Osteoblast (primary cell): ENCODE results near the gene RSBN1. TPM values are rescaled to one million over a fixed set of nuclear protein-coding genes. Genes with fewer than 3 reads are reported as not detected.

Experiments used
- DNase-seq: peaks from one replicate; pipeline ENCODE4 v3.0.0; 2011; ENCODE audit warnings: low spot score, mixed read lengths; ENCODE audit not compliant: insufficient read length; ENCODE audit errors: missing footprints
- H2AFZ ChIP-seq: 2 replicates; pipeline ENCODE4 v1.6.0; 2011; ENCODE audit warnings: mild to moderate bottlenecking, low read length
- H3K27ac ChIP-seq: 2 replicates; pipeline ENCODE4 v1.5.1; 2011; ENCODE audit warnings: mild to moderate bottlenecking, low read depth, low read length, moderate library complexity
- H3K27me3 ChIP-seq: 2 replicates; pipeline ENCODE4 v1.6.0; 2012; ENCODE audit warnings: mild to moderate bottlenecking, control low read depth, inconsistent platforms, low read length, moderate library complexity; ENCODE audit not compliant: insufficient read depth
- H3K36me3 ChIP-seq: 2 replicates; pipeline ENCODE4 v1.5.1; 2011; ENCODE audit warnings: mild to moderate bottlenecking, low read length, control low read depth, moderate library complexity; ENCODE audit not compliant: insufficient read depth
- H3K4me1 ChIP-seq: 2 replicates; pipeline ENCODE4 v1.5.1; 2011; ENCODE audit warnings: mild to moderate bottlenecking, low read length, control low read depth, moderate library complexity; ENCODE audit not compliant: insufficient read depth
- H3K4me2 ChIP-seq: 2 replicates; pipeline ENCODE4 v1.6.0; 2011; ENCODE audit warnings: mild to moderate bottlenecking, low read length; ENCODE audit not compliant: insufficient read depth
- H3K4me3 ChIP-seq: fragments of 200-600 bp; sonication (generic); 3 replicates; pipeline ENCODE4 v1.5.1; 2012; ENCODE audit warnings: mild to moderate bottlenecking, low read length, inconsistent platforms; ENCODE audit not compliant: insufficient read depth
- H3K79me2 ChIP-seq: 2 replicates; pipeline ENCODE4 v1.6.0; 2012; ENCODE audit warnings: mild to moderate bottlenecking, low read length, control low read depth, inconsistent platforms; ENCODE audit not compliant: insufficient read depth
- H3K9me3 ChIP-seq: 2 replicates; pipeline ENCODE4 v1.5.1; 2011; ENCODE audit warnings: low read depth, low read length, control low read depth
- H4K20me1 ChIP-seq: 2 replicates; pipeline ENCODE4 v1.6.0; 2012; ENCODE audit warnings: mild to moderate bottlenecking, low read length, control low read depth; ENCODE audit not compliant: insufficient read depth
- total RNA-seq: library from RNA; depleted of rRNA; stranded (reverse); fragments of >200 nt; gene quantifications from 2 replicates; pipeline ENCODE4 v1.2.3, GENCODE V29; 2012
- TF ChIP-seq, protein P1 (sequence below): IDR thresholded peaks from 2 replicates; pipeline ENCODE4 v1.5.1; 2011; ENCODE audit warnings: mild to moderate bottlenecking, low read depth, low read length, moderate library complexity; ENCODE audit errors: extremely low read depth

RSBN1 gene
- total RNA-seq, 1 donor = 14.5 TPM

DNA sequence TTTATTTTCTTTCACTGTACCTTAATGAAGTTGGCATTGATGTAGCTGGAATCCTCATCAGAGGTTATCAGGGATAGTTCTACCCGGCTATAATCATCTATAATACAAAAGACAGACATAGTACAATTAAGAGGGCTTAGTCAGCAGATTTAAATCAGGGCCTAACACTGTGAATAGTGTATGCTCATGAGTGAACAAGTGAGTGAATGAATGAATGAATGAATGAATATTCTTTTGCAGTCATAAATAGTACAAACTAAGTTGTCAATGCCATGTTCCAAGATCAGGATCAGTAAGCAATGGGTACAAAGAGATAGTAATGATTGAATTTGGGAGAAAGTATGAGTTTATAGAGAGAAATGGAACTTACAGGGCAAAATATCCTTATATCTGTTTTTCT lies 46.7 kb upstream of the RSBN1 start:
- Histone ChIP-seq H3K4me2 (peak overlapping the region; percentile 68), H2AFZ (peak overlapping the region; percentile 86), H3K27ac (peak overlapping the region; percentile 92), H3K27me3 (no peaks in the 10 kb centered on the region), H3K4me3 (no peak overlapping the region), H4K20me1 (no peaks in the 10 kb centered on the region), H3K36me3 (no peaks in the 10 kb centered on the region), H3K79me2 (no peaks in the 10 kb centered on the region), H3K4me1 (peaks cover 21% of the 10 kb centered on the region), H3K9me3 (no peaks in the 10 kb centered on the region)
- no peak for DNase-seq
- TF ChIP-seq, protein P1, sequence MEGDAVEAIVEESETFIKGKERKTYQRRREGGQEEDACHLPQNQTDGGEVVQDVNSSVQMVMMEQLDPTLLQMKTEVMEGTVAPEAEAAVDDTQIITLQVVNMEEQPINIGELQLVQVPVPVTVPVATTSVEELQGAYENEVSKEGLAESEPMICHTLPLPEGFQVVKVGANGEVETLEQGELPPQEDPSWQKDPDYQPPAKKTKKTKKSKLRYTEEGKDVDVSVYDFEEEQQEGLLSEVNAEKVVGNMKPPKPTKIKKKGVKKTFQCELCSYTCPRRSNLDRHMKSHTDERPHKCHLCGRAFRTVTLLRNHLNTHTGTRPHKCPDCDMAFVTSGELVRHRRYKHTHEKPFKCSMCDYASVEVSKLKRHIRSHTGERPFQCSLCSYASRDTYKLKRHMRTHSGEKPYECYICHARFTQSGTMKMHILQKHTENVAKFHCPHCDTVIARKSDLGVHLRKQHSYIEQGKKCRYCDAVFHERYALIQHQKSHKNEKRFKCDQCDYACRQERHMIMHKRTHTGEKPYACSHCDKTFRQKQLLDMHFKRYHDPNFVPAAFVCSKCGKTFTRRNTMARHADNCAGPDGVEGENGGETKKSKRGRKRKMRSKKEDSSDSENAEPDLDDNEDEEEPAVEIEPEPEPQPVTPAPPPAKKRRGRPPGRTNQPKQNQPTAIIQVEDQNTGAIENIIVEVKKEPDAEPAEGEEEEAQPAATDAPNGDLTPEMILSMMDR = no peak

DNA sequence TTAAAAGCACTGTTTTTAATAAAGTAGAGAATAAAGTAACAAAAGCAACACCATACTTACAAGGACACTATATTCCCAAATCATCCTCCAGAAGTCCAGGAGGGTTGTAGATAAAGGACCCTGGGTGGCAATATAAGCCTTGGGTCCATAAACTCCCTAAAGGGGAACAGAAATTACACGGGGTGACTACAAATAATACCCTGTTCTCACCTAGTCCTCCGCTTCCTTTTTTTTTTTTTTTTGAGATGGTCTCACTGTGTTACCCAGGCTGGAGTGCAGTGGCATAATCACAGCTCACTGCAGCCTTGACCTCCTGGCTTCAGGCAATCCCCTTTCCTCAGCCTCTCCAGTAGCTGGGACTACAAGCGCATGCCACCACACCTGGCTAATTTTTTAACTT lies 46.1 kb upstream of the RSBN1 start:
- no peak for DNase-seq
- Histone ChIP-seq H3K4me1 (peaks cover 21% of the 10 kb centered on the region), H2AFZ (no peak overlapping the region)

DNA sequence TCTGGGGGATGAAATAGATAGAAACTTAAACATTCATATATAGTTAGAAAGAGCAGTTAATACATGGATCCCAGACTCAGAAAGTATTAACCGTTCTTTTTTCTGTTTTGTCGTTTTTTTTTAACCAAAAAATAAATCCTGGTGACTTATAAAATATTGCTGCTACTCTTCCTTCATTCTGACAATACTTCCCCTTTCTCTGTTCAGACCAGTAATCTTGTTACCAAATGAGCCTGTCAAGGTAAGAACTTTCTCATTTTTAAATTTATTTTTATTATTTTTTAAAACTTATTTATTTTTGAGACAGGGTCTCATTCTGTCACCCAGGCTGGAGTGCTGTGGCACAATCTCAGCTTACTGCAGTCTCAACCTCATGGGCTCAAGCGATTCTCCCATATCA lies 45.5 kb upstream of the RSBN1 start:
- TF ChIP-seq, protein P1 = no peak
- Histone ChIP-seq H3K4me3 (no peak overlapping the region), H3K4me1 (peaks cover 21% of the 10 kb centered on the region), H3K36me3 (no peaks in the 10 kb centered on the region), H3K9me3 (no peaks in the 10 kb centered on the region), H3K27me3 (no peaks in the 10 kb centered on the region), H3K79me2 (no peaks in the 10 kb centered on the region), H3K27ac (no peak overlapping the region), H4K20me1 (no peaks in the 10 kb centered on the region), H3K4me2 (no peak overlapping the region), H2AFZ (no peak overlapping the region)
- no peak for DNase-seq

More for the DNA sequence above, 46.1 kb upstream of the RSBN1 start:
- Histone ChIP-seq H3K36me3 (no peaks in the 10 kb centered on the region), H3K79me2 (no peaks in the 10 kb centered on the region), H3K4me2 (no peak overlapping the region), H3K9me3 (no peaks in the 10 kb centered on the region), H3K27ac (no peak overlapping the region), H4K20me1 (no peaks in the 10 kb centered on the region), H3K27me3 (no peaks in the 10 kb centered on the region), H3K4me3 (no peak overlapping the region)
- TF ChIP-seq, protein P1 = no peak

DNA sequence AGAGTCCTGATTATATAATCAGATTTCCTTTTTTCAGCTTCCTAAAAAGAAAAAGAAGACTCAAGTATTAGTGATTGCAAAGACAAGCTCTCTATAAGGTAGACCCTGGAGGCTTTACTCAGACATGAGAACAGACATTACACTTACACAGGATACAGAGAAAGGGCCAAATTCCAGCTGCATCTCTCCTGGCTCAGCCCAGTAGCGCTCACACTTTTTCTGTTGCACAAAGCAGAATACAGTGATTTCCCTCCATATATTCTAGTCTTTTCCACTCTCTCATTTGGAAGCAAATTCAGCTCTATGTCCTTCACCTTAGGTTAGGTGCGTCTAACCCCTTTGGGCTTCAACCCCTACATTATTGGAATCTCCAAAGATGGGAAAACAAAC lies 44.1 kb upstream of the RSBN1 start:
- Histone ChIP-seq H3K27me3 (no peaks in the 10 kb centered on the region), H3K4me1 (peaks cover 18% of the 10 kb centered on the region), H3K36me3 (no peaks in the 10 kb centered on the region), H2AFZ (no peak overlapping the region), H3K4me3 (no peak overlapping the region), H3K79me2 (no peaks in the 10 kb centered on the region), H3K27ac (no peak overlapping the region), H3K4me2 (no peak overlapping the region), H4K20me1 (no peaks in the 10 kb centered on the region), H3K9me3 (no peaks in the 10 kb centered on the region)
- TF ChIP-seq, protein P1 = no peak
- DNase-seq = no peak
